HL-60/S4 treated with retinoic acid at 250 ng/mL for 4 days and 3 days (cell line): Measurements from ENCODE around the gene REXO5.

Experiments used
- in situ Hi-C: fragments of 300-500 bp; cut with MboI; formaldehyde crosslinking; loops from 2 replicates; pipeline ENCODE4 v1.7.0; 2022; ENCODE audit warnings: low sequenced_read_pairs

The REXO5 gene

GRCh38 chr16:20870122-20870820 lies 63.9 kb downstream of the REXO5 start:
- in situ Hi-C loops, result no loop called here

- in situ Hi-C loops, result no loop called here
These were observed 64.9 kb downstream of the REXO5 start for GRCh38 chr16:20871258-20871657.

- in situ Hi-C loops, result no loop called here
These were observed 65.9 kb downstream of the REXO5 start for GRCh38 chr16:20871941-20872815.

GRCh38 chr16:20873331-20873730 lies 67.0 kb downstream of the REXO5 start:
- in situ Hi-C loops, result no loop called here

- in situ Hi-C loops, result no loop called here
These were observed 67.8 kb downstream of the REXO5 start for GRCh38 chr16:20874088-20874581.

- in situ Hi-C loops, result no loop called here
These were observed 69.0 kb downstream of the REXO5 start for GRCh38 chr16:20875355-20875650.

GRCh38 chr16:20878682-20879147 lies 72.4 kb downstream of the REXO5 start:
- in situ Hi-C loops, result no loop called here

- in situ Hi-C loops, result no loop called here
These were observed 73.1 kb downstream of the REXO5 start for GRCh38 chr16:20879175-20880040.

- in situ Hi-C loops, result no loop called here
These were observed 74.7 kb downstream of the REXO5 start for GRCh38 chr16:20880867-20881502.

GRCh38 chr16:20881503-20881878 lies 75.2 kb downstream of the REXO5 start:
- in situ Hi-C loops, result no loop called here

- in situ Hi-C loops, result no loop called here
These were observed 77.4 kb downstream of the REXO5 start for GRCh38 chr16:20883554-20884239.

- in situ Hi-C loops, result no loop called here
These were observed 77.9 kb downstream of the REXO5 start for GRCh38 chr16:20884240-20884556.

GRCh38 chr16:20886320-20886719 lies 80.0 kb downstream of the REXO5 start:
- in situ Hi-C loops, result no loop called here

GRCh38 chr16:20887207-20887606 lies 80.9 kb downstream of the REXO5 start:
- in situ Hi-C loops, result no loop called here

GRCh38 chr16:20889625-20890275 lies 83.4 kb downstream of the REXO5 start:
- in situ Hi-C loops, result no loop called here

- in situ Hi-C loops, result no loop called here
These were observed 88.1 kb downstream of the REXO5 start for GRCh38 chr16:20894388-20894787.

- in situ Hi-C loops, result no loop called here
These were observed 91.0 kb downstream of the REXO5 start for GRCh38 chr16:20897253-20897897.

- in situ Hi-C loops, result no loop called here
These were observed 91.6 kb downstream of the REXO5 start for GRCh38 chr16:20897922-20898321.

- in situ Hi-C loops, result no loop called here
These were observed 92.7 kb downstream of the REXO5 start for GRCh38 chr16:20899071-20899470.
